Lower leg skin (tissue), 3 donors: ENCODE data around the gene EYS.

Experiments used
- POLR2A ChIP-seq, 2 donors: fragments of 450-650 bp; IDR thresholded peaks; one replicate each; pipeline ENCODE4 v1.6.1; 2016 to 2017; ENCODE audit warnings: antibody characterized with exemption in 2 of 2, mild to moderate bottlenecking in 1 of 2, moderate library complexity in 1 of 2
- TF ChIP-seq, protein P1 (sequence below), 3 donors: fragments of 450-650 bp; IDR thresholded peaks; one replicate each; pipeline ENCODE4 v1.5.1; 2016; ENCODE audit warnings: antibody characterized with exemption in 3 of 3, mild to moderate bottlenecking in 3 of 3, moderate library complexity in 2 of 3

DNA sequence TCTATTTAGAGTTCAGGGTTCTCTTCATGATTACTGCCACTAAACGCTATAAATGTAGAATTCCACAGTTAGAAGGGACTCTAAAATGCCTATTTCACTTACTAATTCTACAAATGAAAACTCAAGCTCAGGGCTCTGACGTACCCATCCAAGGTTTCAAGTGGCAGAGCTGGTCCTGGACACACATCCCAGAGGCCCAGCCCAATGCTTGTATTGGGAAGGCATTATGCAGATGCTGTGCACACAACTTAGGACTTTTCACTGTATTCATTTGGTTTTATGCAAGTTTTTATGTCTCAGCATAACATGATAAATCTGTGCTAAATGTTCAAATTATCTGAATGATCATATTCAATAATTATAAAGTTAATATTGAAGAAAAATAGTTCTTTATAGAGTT, 1761.0 kb downstream of the EYS start:
- TF ChIP-seq, protein P1, sequence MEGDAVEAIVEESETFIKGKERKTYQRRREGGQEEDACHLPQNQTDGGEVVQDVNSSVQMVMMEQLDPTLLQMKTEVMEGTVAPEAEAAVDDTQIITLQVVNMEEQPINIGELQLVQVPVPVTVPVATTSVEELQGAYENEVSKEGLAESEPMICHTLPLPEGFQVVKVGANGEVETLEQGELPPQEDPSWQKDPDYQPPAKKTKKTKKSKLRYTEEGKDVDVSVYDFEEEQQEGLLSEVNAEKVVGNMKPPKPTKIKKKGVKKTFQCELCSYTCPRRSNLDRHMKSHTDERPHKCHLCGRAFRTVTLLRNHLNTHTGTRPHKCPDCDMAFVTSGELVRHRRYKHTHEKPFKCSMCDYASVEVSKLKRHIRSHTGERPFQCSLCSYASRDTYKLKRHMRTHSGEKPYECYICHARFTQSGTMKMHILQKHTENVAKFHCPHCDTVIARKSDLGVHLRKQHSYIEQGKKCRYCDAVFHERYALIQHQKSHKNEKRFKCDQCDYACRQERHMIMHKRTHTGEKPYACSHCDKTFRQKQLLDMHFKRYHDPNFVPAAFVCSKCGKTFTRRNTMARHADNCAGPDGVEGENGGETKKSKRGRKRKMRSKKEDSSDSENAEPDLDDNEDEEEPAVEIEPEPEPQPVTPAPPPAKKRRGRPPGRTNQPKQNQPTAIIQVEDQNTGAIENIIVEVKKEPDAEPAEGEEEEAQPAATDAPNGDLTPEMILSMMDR (IDR thresholded peaks at IDR 0.05), result no peak
- no peak for TF ChIP-seq POLR2A (IDR thresholded peaks at IDR 0.05)
